Neural cell (in vitro differentiated cells): ENCODE results near the gene CCDC61. TPM values are rescaled to one million over a fixed set of nuclear protein-coding genes. Genes with fewer than 3 reads are reported as not detected.

Source experiments
- H2AFZ ChIP-seq: fragments of 200-600, 300-800 bp; sonication (generic), shearing (Covaris generic); 2 replicates; pipeline ENCODE4 v1.6.0; 2014; ENCODE audit warnings: low read depth, mild to moderate bottlenecking, antibody characterized with exemption, low read length, moderate library complexity
- H3F3A ChIP-seq: fragments of 200-600 bp; shearing (Covaris generic); 2 replicates; pipeline ENCODE4 v1.6.1; 2016; ENCODE audit warnings: mild to moderate bottlenecking, moderate library complexity, mixed read lengths, antibody characterized with exemption, low read length; ENCODE audit not compliant: insufficient read depth, poor library complexity, severe bottlenecking
- H3K27ac ChIP-seq: fragments of 200-600, 300-800 bp; sonication (generic), shearing (Covaris generic); 2 replicates; pipeline ENCODE4 v1.5.1; 2014; ENCODE audit warnings: mild to moderate bottlenecking, low read length, moderate library complexity
- H3K27me3 ChIP-seq: fragments of 300-800, 200-600 bp; sonication (generic), shearing (Covaris generic); 2 replicates; pipeline ENCODE4 v1.6.0; 2014; ENCODE audit warnings: mild to moderate bottlenecking, low read depth, low read length, moderate library complexity; ENCODE audit not compliant: insufficient read depth
- H3K36me3 ChIP-seq: fragments of 300-800, 200-600 bp; sonication (generic), shearing (Covaris generic); 2 replicates; pipeline ENCODE4 v1.5.1; 2014; ENCODE audit warnings: mild to moderate bottlenecking, antibody characterized with exemption, low read length, moderate library complexity; ENCODE audit not compliant: insufficient read depth
- H3K4me2 ChIP-seq: fragments of 300-800, 200-600 bp; sonication (generic), shearing (Covaris generic); 2 replicates; pipeline ENCODE4 v1.6.0; 2014; ENCODE audit warnings: mild to moderate bottlenecking, low read length
- H3K4me3 ChIP-seq: fragments of 300-800, 200-600 bp; sonication (generic), shearing (Covaris generic); 2 replicates; pipeline ENCODE4 v1.5.1; 2014; ENCODE audit warnings: mild to moderate bottlenecking, low read length, moderate library complexity
- H3K79me2 ChIP-seq: fragments of 200-600 bp; shearing (Covaris generic); replicated peaks from 2 replicates; pipeline ENCODE4 v1.6.0; 2014; ENCODE audit warnings: mild to moderate bottlenecking, low read length, moderate library complexity; ENCODE audit not compliant: insufficient read depth
- H3K9ac ChIP-seq: fragments of 300-800, 200-600 bp; sonication (generic), shearing (Covaris generic); 2 replicates; pipeline ENCODE4 v1.6.1; 2016; ENCODE audit warnings: mild to moderate bottlenecking, low read length, mixed read lengths
- H3K9me2 ChIP-seq: fragments of 200-600 bp; shearing (Covaris generic); 2 replicates; pipeline ENCODE4 v1.6.1; 2016; ENCODE audit warnings: mild to moderate bottlenecking, low read length, mixed read lengths; ENCODE audit not compliant: insufficient read depth
- H3K9me3 ChIP-seq: fragments of 200-600, 300-800 bp; sonication (generic), shearing (Covaris generic); 2 replicates; pipeline ENCODE4 v1.6.1; 2016; ENCODE audit warnings: mild to moderate bottlenecking, mixed run types, low read length, moderate library complexity, mixed read lengths
- H4K20me1 ChIP-seq: fragments of 200-600 bp; shearing (Covaris generic); 2 replicates; pipeline ENCODE4 v1.6.1; 2016; ENCODE audit warnings: mild to moderate bottlenecking, mixed run types; ENCODE audit not compliant: insufficient read depth
- CTCF ChIP-seq: fragments of 450-650 bp; IDR thresholded peaks from 2 replicates; pipeline ENCODE4 v1.5.1; 2014; ENCODE audit warnings: antibody characterized with exemption, mild to moderate bottlenecking, moderate library complexity; ENCODE audit not compliant: poor library complexity, severe bottlenecking
- EP300 ChIP-seq: fragments of 450-650 bp; conservative IDR thresholded peaks from 2 replicates; pipeline ENCODE4 v1.6.1; 2014; ENCODE audit warnings: antibody characterized with exemption, mild to moderate bottlenecking, moderate library complexity; ENCODE audit not compliant: poor library complexity, severe bottlenecking
- EZH2 ChIP-seq: fragments of 200-600, 300-800 bp; shearing (Covaris generic), sonication (generic); IDR thresholded peaks from 2 replicates; pipeline ENCODE4 v1.6.1; 2014; ENCODE audit warnings: antibody characterized with exemption, low read length, borderline replicate concordance, mild to moderate bottlenecking; ENCODE audit not compliant: insufficient read depth, poor library complexity, severe bottlenecking
- MXI1 ChIP-seq: fragments of 450-650 bp; conservative IDR thresholded peaks from 2 replicates; pipeline ENCODE4 v1.6.1; 2014; ENCODE audit warnings: antibody characterized with exemption, mild to moderate bottlenecking; ENCODE audit not compliant: poor library complexity, severe bottlenecking
- POLR2AphosphoS5 ChIP-seq: IDR thresholded peaks from 2 replicates; pipeline ENCODE4 v1.6.1; 2012
- RAD21 ChIP-seq: fragments of 450-650 bp; conservative IDR thresholded peaks from 2 replicates; pipeline ENCODE4 v1.6.1; 2014; ENCODE audit warnings: antibody characterized with exemption, mild to moderate bottlenecking, moderate library complexity
- REST ChIP-seq: IDR thresholded peaks from 2 replicates; pipeline ENCODE4 v1.6.1; 2012; ENCODE audit warnings: borderline replicate concordance
- SMC3 ChIP-seq: fragments of 450-650 bp; conservative IDR thresholded peaks from 2 replicates; pipeline ENCODE4 v1.6.1; 2014; ENCODE audit warnings: antibody characterized with exemption, mild to moderate bottlenecking, moderate library complexity; ENCODE audit not compliant: poor library complexity
- TAF1 ChIP-seq: IDR thresholded peaks from 2 replicates; pipeline ENCODE4 v1.6.1; 2012; ENCODE audit warnings: low read depth
- polyA plus RNA-seq: library from polyadenylated mRNA; depleted of rRNA; stranded (reverse); fragments of >200 nt; gene quantifications from 2 replicates; pipeline ENCODE4 v1.2.3, GENCODE V29; 2014

CCDC61 gene
- polyA plus RNA-seq, 1 donor from 2014 or later: 0.82 TPM

- Histone ChIP-seq H3K4me3 (no peak overlapping the region), H4K20me1 (no peaks in the 10 kb centered on the region), H3K79me2 (no peaks in the 10 kb centered on the region), H3K9ac (no peak overlapping the region), H3K9me3 (no peaks in the 10 kb centered on the region), H3K9me2 (no peaks in the 10 kb centered on the region), H3F3A (no peaks in the 10 kb centered on the region), H3K4me2 (no peak overlapping the region), H2AFZ (no peak overlapping the region), H3K36me3 (no peaks in the 10 kb centered on the region), H3K27ac (no peak overlapping the region), H3K27me3 (no peaks in the 10 kb centered on the region)
- TF ChIP-seq RAD21 (no peak), EP300 (no peak)
These were observed 61.3 kb downstream of the CCDC61 start for GRCh38 chr19:46056536-46056935.

- TF ChIP-seq SMC3 (no peak), POLR2AphosphoS5 (no peak), TAF1 (no peak), MXI1 (no peak), EP300 (no peak), RAD21 (no peak), REST (no peak), CTCF (no peak), EZH2 (no peak)
- Histone ChIP-seq H3K4me3 (no peak overlapping the region), H3F3A (no peaks in the 10 kb centered on the region), H3K27me3 (no peaks in the 10 kb centered on the region), H3K9ac (no peak overlapping the region), H2AFZ (no peak overlapping the region), H4K20me1 (no peaks in the 10 kb centered on the region), H3K36me3 (no peaks in the 10 kb centered on the region), H3K79me2 (no peaks in the 10 kb centered on the region), H3K27ac (no peak overlapping the region), H3K9me2 (no peaks in the 10 kb centered on the region), H3K4me2 (no peak overlapping the region), H3K9me3 (no peaks in the 10 kb centered on the region)
These were observed 63.5 kb downstream of the CCDC61 start for GRCh38 chr19:46058778-46059177.

GRCh38 chr19:46060012-46060411 is 64.7 kb downstream of the CCDC61 start:
- H3K79me2 ChIP-seq: no peaks in the 10 kb centered on the region
- H4K20me1 ChIP-seq: no peaks in the 10 kb centered on the region
- no peak for TF ChIP-seq EP300
- TF ChIP-seq REST: no peak
- TF ChIP-seq RAD21: no peak
- no peak for TF ChIP-seq TAF1
- TF ChIP-seq SMC3: no peak
- TF ChIP-seq MXI1: no peak
- TF ChIP-seq EZH2: no peak
- no peak for TF ChIP-seq CTCF
- TF ChIP-seq POLR2AphosphoS5: no peak

More at GRCh38 chr19:46060012-46060411, 64.7 kb downstream of the CCDC61 start:
- no peaks in the 10 kb centered on the region for H3K9me2 ChIP-seq
- no peaks in the 10 kb centered on the region for H3K9me3 ChIP-seq
- no peak overlapping the region for H3K27ac ChIP-seq
- H3K9ac ChIP-seq: no peak overlapping the region
- no peaks in the 10 kb centered on the region for H3K27me3 ChIP-seq
- H2AFZ ChIP-seq: no peak overlapping the region
- no peak overlapping the region for H3K4me3 ChIP-seq
- no peaks in the 10 kb centered on the region for H3K36me3 ChIP-seq
- no peaks in the 10 kb centered on the region for H3F3A ChIP-seq
- no peak overlapping the region for H3K4me2 ChIP-seq
